Measurements from ENCODE around the gene NMNAT3.

The NMNAT3 gene

DNA sequence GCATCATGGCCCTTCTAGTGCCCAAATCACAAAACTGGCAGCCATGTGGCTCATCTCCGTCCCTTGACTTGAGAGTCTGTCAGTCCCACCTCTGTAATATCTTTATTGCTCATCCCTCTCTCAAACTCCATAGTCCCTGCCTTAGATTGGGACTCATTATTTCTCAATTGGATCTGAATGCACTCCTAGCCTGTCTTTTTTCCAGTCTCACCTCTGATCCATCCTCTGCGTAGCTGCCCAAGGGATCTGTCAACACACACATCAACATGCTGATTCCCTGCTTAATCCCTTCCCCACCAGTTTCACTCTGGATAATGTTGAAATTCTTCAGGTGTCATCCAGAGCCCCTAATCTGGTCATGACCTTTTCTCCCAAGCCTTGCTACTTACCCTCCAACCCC, 39.3 kb downstream of the NMNAT3 start:
- Histone ChIP-seq H3K27ac (ENCODE audit: insufficient read depth in 1 of 2, low read depth in 1 of 2, low read length in 2 of 2, poor library complexity in 1 of 2, severe bottlenecking in 2 of 2) (no peak overlapping the region), H3K36me3 (ENCODE audit: control insufficient read depth in 4 of 4, insufficient read depth in 4 of 4, low read length in 3 of 4) (peaks cover 2 to 7% (median 3%) of the 10 kb centered on the region in 4 experiments), H3K9me3 (ENCODE audit: control extremely low read depth in 1 of 5, control insufficient read depth in 4 of 5, insufficient read depth in 2 of 5, low read depth in 1 of 5, low read length in 4 of 5) (no peaks in the 10 kb centered on the region), H3K4me3 (ENCODE audit: control insufficient read depth in 1 of 7, extremely low read depth in 1 of 7, insufficient read depth in 4 of 7, low read depth in 2 of 7, low read length in 6 of 7) (no peak overlapping the region), H3K4me1 (ENCODE audit: control extremely low read depth in 1 of 4, control insufficient read depth in 4 of 4, insufficient read depth in 4 of 4, low read length in 3 of 4) (peaks cover 15 to 34% (median 23%) of the 10 kb centered on the region in 4 experiments), H3K27me3 (replicated peaks in 2 of 5; ENCODE audit: control insufficient read depth in 4 of 5, insufficient read depth in 5 of 5, low read length in 4 of 5) (no peaks in the 10 kb centered on the region)
- WGBS (ENCODE audit: insufficient coverage), result 94% methylated on average over 2 of the region's 2 CpGs
- DNase-seq, result no peak
- ChIA-PET POLR2A (no interaction called here), CTCF (interaction anchor here (0.8 kb wide), 1 partner anchor 9 kb away, joined by 3 read pairs; no protein-coding TSS in a partner anchor)

DNA sequence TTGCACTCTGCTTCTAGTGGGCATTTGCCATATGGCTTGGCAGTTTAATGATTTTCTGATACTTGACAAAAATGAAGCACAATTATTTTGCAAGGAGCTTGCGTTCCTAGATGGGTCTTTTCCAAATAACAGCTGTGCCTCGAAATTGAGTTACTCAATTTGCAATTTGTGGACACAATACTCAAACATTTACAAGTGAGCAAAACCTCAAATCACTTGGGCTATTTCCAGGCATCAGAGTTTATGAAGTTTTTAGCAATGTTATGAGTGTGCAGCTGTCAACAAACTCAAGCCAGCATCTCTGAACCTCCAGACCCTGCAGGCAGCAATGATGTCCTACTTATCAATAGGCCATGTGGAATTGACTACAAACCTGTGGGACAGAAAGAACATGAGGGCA, 41.3 kb downstream of the NMNAT3 start:
- WGBS (ENCODE audit: insufficient coverage), result 100% methylated on average over 2 of the region's 2 CpGs
- no peaks in the 10 kb centered on the region for H3K27me3 ChIP-seq (replicated peaks in 2 of 5; ENCODE audit: control insufficient read depth in 4 of 5, insufficient read depth in 5 of 5, low read length in 4 of 5)
- POLR2A ChIA-PET, result no interaction called here
- H3K4me3 ChIP-seq (ENCODE audit: control insufficient read depth in 1 of 7, extremely low read depth in 1 of 7, insufficient read depth in 4 of 7, low read depth in 2 of 7, low read length in 6 of 7), result no peak overlapping the region
- no peaks in the 10 kb centered on the region for H3K9me3 ChIP-seq (ENCODE audit: control extremely low read depth in 1 of 5, control insufficient read depth in 4 of 5, insufficient read depth in 2 of 5, low read depth in 1 of 5, low read length in 4 of 5)
- CTCF ChIA-PET, result no interaction called here
- H3K4me1 ChIP-seq (ENCODE audit: control extremely low read depth in 1 of 4, control insufficient read depth in 4 of 4, insufficient read depth in 4 of 4, low read length in 3 of 4), result peaks cover 0 to 14% (median 6%) of the 10 kb centered on the region in 4 experiments
- no peak overlapping the region for H3K27ac ChIP-seq (ENCODE audit: insufficient read depth in 1 of 2, low read depth in 1 of 2, low read length in 2 of 2, poor library complexity in 1 of 2, severe bottlenecking in 2 of 2)
- H3K36me3 ChIP-seq (ENCODE audit: control insufficient read depth in 4 of 4, insufficient read depth in 4 of 4, low read length in 3 of 4), result peaks cover 2 to 12% (median 4%) of the 10 kb centered on the region in 4 experiments
- no peak for DNase-seq

DNA sequence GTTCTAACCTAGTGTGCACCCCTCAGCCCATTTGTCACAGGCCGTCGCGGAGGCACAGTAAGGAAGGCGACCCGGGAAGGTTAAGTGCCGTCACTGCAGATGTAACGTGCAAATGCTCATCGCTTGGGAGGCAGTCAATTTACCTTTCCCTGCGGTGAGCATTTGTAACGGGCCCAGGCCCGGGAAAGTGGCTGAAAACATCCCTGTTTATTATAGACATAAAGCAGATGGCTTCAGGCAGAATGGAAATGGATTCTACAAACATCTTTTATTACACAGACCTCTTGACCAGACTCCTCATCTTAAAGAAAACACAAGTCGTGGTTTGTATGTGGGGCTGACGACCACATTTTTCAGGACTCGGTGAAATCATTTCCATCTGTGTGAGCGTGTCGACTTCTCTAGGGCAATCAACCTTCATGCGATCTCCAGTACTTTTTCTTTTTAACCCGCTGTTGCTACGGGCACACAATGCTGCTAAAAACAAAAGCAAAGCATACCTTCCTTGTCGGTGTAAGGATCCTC, 43.6 kb downstream of the NMNAT3 start:
- POLR2A ChIA-PET, result no interaction called here
- WGBS (ENCODE audit: insufficient coverage), result 94% methylated on average over 15 of the region's 20 CpGs

DNA sequence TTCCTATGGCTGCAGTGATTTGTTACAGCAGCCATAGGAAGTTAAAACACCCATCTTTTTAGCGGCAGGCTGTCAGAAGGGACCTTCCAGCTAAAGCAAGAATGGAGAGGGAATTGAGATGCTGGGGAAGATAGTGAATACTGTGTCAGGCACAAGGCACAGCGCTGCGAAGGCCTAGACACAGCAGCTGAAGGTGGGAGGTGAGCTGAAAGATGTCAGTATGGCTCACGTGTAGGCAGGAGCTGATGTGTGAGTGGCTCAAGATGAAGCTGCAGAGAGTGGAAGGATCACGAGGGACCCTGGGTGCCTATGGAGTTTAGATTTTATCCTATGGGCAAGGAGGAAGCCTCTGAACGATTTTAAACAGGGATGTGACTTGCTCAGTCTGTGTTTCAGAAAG, 44.3 kb downstream of the NMNAT3 start:
- CTCF ChIA-PET, result no interaction called here

More for the DNA sequence above, 43.6 kb downstream of the NMNAT3 start:
- Histone ChIP-seq H3K36me3 (ENCODE audit: control insufficient read depth in 4 of 4, insufficient read depth in 4 of 4, low read length in 3 of 4) (peaks cover 2 to 12% (median 5%) of the 10 kb centered on the region in 4 experiments), H3K4me1 (ENCODE audit: control extremely low read depth in 1 of 4, control insufficient read depth in 4 of 4, insufficient read depth in 4 of 4, low read length in 3 of 4) (no peaks in the 10 kb centered on the region), H3K9me3 (ENCODE audit: control extremely low read depth in 1 of 5, control insufficient read depth in 4 of 5, insufficient read depth in 2 of 5, low read depth in 1 of 5, low read length in 4 of 5) (no peaks in the 10 kb centered on the region), H3K27ac (ENCODE audit: insufficient read depth in 1 of 2, low read depth in 1 of 2, low read length in 2 of 2, poor library complexity in 1 of 2, severe bottlenecking in 2 of 2) (no peak overlapping the region), H3K27me3 (replicated peaks in 2 of 5; ENCODE audit: control insufficient read depth in 4 of 5, insufficient read depth in 5 of 5, low read length in 4 of 5) (no peaks in the 10 kb centered on the region), H3K4me3 (ENCODE audit: control insufficient read depth in 1 of 7, extremely low read depth in 1 of 7, insufficient read depth in 4 of 7, low read depth in 2 of 7, low read length in 6 of 7) (no peak overlapping the region)
- CTCF ChIA-PET, result no interaction called here
- DNase-seq, result no peak

DNA sequence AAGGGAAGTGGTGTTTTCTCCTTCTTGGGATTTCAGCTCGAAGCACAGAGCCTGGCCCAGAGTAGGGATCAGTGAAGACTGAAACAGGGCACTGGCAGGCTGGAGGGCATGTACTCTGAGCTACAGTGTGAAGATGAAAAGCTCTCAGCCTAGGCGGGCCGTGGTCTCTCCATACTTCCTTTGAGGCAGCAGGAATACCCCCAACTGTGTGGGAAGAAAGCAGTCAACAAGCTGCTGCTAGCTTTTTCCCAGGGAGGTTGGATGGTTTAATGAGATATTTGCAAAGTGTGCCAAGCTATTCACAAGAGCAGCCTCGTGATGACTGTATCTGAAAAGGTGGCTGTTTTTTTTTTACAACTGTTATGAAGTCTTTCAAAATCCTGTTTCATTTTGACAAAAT, 47.2 kb downstream of the NMNAT3 start:
- 94% methylated on average over 2 of the region's 4 CpGs for WGBS (ENCODE audit: insufficient coverage)
- no peaks in the 10 kb centered on the region for H3K4me1 ChIP-seq (ENCODE audit: control extremely low read depth in 1 of 4, control insufficient read depth in 4 of 4, insufficient read depth in 4 of 4, low read length in 3 of 4)
- no peaks in the 10 kb centered on the region for H3K27me3 ChIP-seq (replicated peaks in 2 of 5; ENCODE audit: control insufficient read depth in 4 of 5, insufficient read depth in 5 of 5, low read length in 4 of 5)
- H3K36me3 ChIP-seq (ENCODE audit: control insufficient read depth in 4 of 4, insufficient read depth in 4 of 4, low read length in 3 of 4), result peaks cover 0 to 17% (median 10%) of the 10 kb centered on the region in 4 experiments
- no peaks in the 10 kb centered on the region for H3K9me3 ChIP-seq (ENCODE audit: control extremely low read depth in 1 of 5, control insufficient read depth in 4 of 5, insufficient read depth in 2 of 5, low read depth in 1 of 5, low read length in 4 of 5)
- DNase-seq, result no peak
- POLR2A ChIA-PET, result interaction anchor here (0.6 kb wide), 1 partner anchor 28 kb away, joined by 3 read pairs; no protein-coding TSS in a partner anchor
- CTCF ChIA-PET, result interaction anchor here (0.8 to 1.5 kb wide), 2 partner anchors 8 to 10 kb away, joined by 3 read pairs; no protein-coding TSS in a partner anchor
- no peak overlapping the region for H3K27ac ChIP-seq (ENCODE audit: insufficient read depth in 1 of 2, low read depth in 1 of 2, low read length in 2 of 2, poor library complexity in 1 of 2, severe bottlenecking in 2 of 2)
- no peak overlapping the region for H3K4me3 ChIP-seq (ENCODE audit: control insufficient read depth in 1 of 7, extremely low read depth in 1 of 7, insufficient read depth in 4 of 7, low read depth in 2 of 7, low read length in 6 of 7)

More for the DNA sequence above, 44.3 kb downstream of the NMNAT3 start:
- Histone ChIP-seq H3K4me3 (ENCODE audit: control insufficient read depth in 1 of 7, extremely low read depth in 1 of 7, insufficient read depth in 4 of 7, low read depth in 2 of 7, low read length in 6 of 7) (no peak overlapping the region), H3K27me3 (replicated peaks in 2 of 5; ENCODE audit: control insufficient read depth in 4 of 5, insufficient read depth in 5 of 5, low read length in 4 of 5) (no peaks in the 10 kb centered on the region), H3K36me3 (ENCODE audit: control insufficient read depth in 4 of 4, insufficient read depth in 4 of 4, low read length in 3 of 4) (peaks cover 2 to 12% (median 6%) of the 10 kb centered on the region in 4 experiments), H3K4me1 (ENCODE audit: control extremely low read depth in 1 of 4, control insufficient read depth in 4 of 4, insufficient read depth in 4 of 4, low read length in 3 of 4) (no peaks in the 10 kb centered on the region), H3K9me3 (ENCODE audit: control extremely low read depth in 1 of 5, control insufficient read depth in 4 of 5, insufficient read depth in 2 of 5, low read depth in 1 of 5, low read length in 4 of 5) (no peaks in the 10 kb centered on the region), H3K27ac (ENCODE audit: insufficient read depth in 1 of 2, low read depth in 1 of 2, low read length in 2 of 2, poor library complexity in 1 of 2, severe bottlenecking in 2 of 2) (no peak overlapping the region)
- WGBS (ENCODE audit: insufficient coverage), result 100% methylated on average over 6 of the region's 6 CpGs
- POLR2A ChIA-PET, result no interaction called here
- DNase-seq, result no peak

GRCh38 chr3:139629033-139629432, 48.7 kb downstream of the NMNAT3 start:
- CTCF ChIA-PET, result interaction anchor here (1.2 kb wide), 1 partner anchor 15 kb away, joined by 3 read pairs; no protein-coding TSS in a partner anchor
- no peaks in the 10 kb centered on the region for H3K27me3 ChIP-seq (replicated peaks in 2 of 5; ENCODE audit: control insufficient read depth in 4 of 5, insufficient read depth in 5 of 5, low read length in 4 of 5)
- no peak overlapping the region for H3K27ac ChIP-seq (ENCODE audit: insufficient read depth in 1 of 2, low read depth in 1 of 2, low read length in 2 of 2, poor library complexity in 1 of 2, severe bottlenecking in 2 of 2)
- H3K36me3 ChIP-seq (ENCODE audit: control insufficient read depth in 4 of 4, insufficient read depth in 4 of 4, low read length in 3 of 4), result peaks cover 0 to 17% (median 8%) of the 10 kb centered on the region in 4 experiments
- H3K4me1 ChIP-seq (ENCODE audit: control extremely low read depth in 1 of 4, control insufficient read depth in 4 of 4, insufficient read depth in 4 of 4, low read length in 3 of 4), result no peaks in the 10 kb centered on the region
- WGBS (ENCODE audit: insufficient coverage), result no CpG with 5 or more reads among the region's 3 CpGs
- H3K9me3 ChIP-seq (ENCODE audit: control extremely low read depth in 1 of 5, control insufficient read depth in 4 of 5, insufficient read depth in 2 of 5, low read depth in 1 of 5, low read length in 4 of 5), result no peaks in the 10 kb centered on the region
- DNase-seq, result peak in 1 of 3 donors; percentile 5
- POLR2A ChIA-PET, result no interaction called here
- no peak overlapping the region for H3K4me3 ChIP-seq (ENCODE audit: control insufficient read depth in 1 of 7, extremely low read depth in 1 of 7, insufficient read depth in 4 of 7, low read depth in 2 of 7, low read length in 6 of 7)

DNA sequence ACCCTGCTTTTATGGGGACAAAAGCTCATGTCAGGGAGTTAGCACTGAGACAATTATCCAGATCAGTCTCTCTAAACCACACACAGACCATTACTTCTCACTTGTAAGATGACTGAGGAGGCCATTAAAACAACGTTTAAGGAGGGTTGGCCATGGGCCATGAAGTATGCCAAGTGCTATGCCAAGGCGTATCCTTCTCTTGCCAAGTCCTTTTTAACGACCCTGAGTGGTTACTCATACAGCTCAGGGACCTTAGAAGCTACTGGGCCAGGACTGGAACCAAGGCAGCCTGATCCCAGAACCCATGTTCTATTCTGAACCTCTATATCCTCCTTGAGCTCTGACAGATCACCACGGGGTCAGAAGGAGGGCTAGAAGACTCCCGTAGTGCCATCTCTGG, 50.0 kb downstream of the NMNAT3 start:
- Histone ChIP-seq H3K9me3 (ENCODE audit: control extremely low read depth in 1 of 5, control insufficient read depth in 4 of 5, insufficient read depth in 2 of 5, low read depth in 1 of 5, low read length in 4 of 5) (no peaks in the 10 kb centered on the region), H3K4me1 (ENCODE audit: control extremely low read depth in 1 of 4, control insufficient read depth in 4 of 4, insufficient read depth in 4 of 4, low read length in 3 of 4) (no peaks in the 10 kb centered on the region), H3K4me3 (ENCODE audit: control insufficient read depth in 1 of 7, extremely low read depth in 1 of 7, insufficient read depth in 4 of 7, low read depth in 2 of 7, low read length in 6 of 7) (no peak overlapping the region), H3K27ac (ENCODE audit: insufficient read depth in 1 of 2, low read depth in 1 of 2, low read length in 2 of 2, poor library complexity in 1 of 2, severe bottlenecking in 2 of 2) (no peak overlapping the region), H3K36me3 (ENCODE audit: control insufficient read depth in 4 of 4, insufficient read depth in 4 of 4, low read length in 3 of 4) (peaks cover 0 to 13% (median 4%) of the 10 kb centered on the region in 4 experiments), H3K27me3 (replicated peaks in 2 of 5; ENCODE audit: control insufficient read depth in 4 of 5, insufficient read depth in 5 of 5, low read length in 4 of 5) (no peaks in the 10 kb centered on the region)
- DNase-seq, result no peak
- WGBS (ENCODE audit: insufficient coverage), result 100% methylated on average over 3 of the region's 5 CpGs
- CTCF ChIA-PET, result no interaction called here
- POLR2A ChIA-PET, result no interaction called here

Measured in common myeloid progenitor, CD34-positive (primary cell).